ENCODE results near the gene CCDC88B. TPM values are rescaled to one million over a fixed set of nuclear protein-coding genes. Genes with fewer than 3 reads are reported as not detected.

Gene CCDC88B
- total and polyA plus RNA-seq, 2 donors (not counting 1 experiment from before 2014, with no cell fraction given) = 0.56 to 3.1 TPM

DNA sequence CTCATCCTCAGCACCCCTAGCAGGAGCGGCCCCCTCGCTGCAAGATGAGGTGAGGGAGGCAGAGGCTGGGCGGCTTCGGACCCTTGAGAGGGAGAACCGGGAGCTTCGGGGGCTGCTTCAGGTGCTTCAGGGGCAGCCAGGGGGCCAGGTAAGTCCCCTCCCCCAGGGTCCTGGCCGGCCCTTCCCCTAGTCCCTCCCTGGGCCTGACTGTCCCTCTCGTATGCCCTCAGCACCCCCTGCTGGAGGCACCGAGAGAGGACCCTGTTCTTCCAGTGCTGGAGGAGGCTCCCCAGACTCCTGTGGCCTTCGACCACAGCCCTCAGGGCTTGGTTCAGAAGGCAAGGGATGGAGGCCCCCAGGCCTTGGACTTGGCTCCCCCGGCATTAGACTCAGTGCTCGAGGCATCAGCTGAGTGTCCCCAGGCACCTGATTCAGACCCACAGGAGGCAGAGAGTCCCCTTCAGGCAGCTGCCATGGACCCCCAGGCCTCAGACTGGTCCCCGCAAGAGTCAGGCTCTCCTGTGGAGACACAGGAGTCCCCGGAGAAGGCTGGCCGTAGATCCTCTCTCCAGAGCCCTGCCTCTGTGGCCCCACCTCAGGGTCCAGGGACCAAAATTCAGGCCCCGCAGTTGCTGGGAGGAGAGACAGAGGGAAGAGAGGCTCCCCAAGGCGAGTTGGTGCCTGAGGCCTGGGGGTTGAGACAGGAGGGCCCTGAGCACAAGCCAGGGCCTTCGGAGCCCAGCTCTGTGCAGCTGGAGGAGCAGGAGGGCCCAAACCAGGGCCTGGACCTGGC lies 4.0 kb downstream of the CCDC88B start:
- TF ChIP-seq, protein P1, sequence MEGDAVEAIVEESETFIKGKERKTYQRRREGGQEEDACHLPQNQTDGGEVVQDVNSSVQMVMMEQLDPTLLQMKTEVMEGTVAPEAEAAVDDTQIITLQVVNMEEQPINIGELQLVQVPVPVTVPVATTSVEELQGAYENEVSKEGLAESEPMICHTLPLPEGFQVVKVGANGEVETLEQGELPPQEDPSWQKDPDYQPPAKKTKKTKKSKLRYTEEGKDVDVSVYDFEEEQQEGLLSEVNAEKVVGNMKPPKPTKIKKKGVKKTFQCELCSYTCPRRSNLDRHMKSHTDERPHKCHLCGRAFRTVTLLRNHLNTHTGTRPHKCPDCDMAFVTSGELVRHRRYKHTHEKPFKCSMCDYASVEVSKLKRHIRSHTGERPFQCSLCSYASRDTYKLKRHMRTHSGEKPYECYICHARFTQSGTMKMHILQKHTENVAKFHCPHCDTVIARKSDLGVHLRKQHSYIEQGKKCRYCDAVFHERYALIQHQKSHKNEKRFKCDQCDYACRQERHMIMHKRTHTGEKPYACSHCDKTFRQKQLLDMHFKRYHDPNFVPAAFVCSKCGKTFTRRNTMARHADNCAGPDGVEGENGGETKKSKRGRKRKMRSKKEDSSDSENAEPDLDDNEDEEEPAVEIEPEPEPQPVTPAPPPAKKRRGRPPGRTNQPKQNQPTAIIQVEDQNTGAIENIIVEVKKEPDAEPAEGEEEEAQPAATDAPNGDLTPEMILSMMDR (conservative IDR thresholded peaks at IDR 0.05 in 1 of 2, IDR thresholded peaks at IDR 0.05 in 1 of 2; ENCODE audit: low read depth in 1 of 2, low read length in 2 of 2) = no peak
- TF ChIP-seq EZH2 (IDR thresholded peaks at IDR 0.05; ENCODE audit: low read length, missing control alignments) = no peak

DNA sequence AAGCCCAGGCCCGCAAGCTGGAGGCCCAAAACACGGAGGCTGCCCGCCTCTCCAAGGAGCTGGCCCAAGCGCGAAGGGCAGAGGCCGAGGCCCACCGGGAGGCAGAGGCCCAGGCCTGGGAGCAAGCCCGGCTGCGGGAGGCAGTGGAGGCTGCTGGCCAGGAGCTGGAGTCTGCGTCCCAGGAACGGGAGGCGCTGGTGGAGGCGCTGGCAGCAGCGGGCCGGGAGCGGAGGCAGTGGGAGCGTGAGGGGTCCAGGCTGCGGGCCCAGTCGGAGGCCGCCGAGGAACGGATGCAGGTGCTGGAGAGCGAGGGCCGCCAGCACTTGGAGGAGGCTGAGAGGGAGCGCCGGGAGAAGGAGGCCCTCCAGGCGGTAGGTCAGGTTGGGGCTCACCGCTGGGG lies 4.8 kb downstream of the CCDC88B start:
- TF ChIP-seq, protein P1 (conservative IDR thresholded peaks at IDR 0.05 in 1 of 2, IDR thresholded peaks at IDR 0.05 in 1 of 2; ENCODE audit: low read depth in 1 of 2, low read length in 2 of 2) = no peak
- no peak for TF ChIP-seq EZH2 (IDR thresholded peaks at IDR 0.05; ENCODE audit: low read length, missing control alignments)
- Histone ChIP-seq H3K36me3 (ENCODE audit: control insufficient read depth, insufficient read depth, low read length) (no peaks in the 10 kb centered on the region), H3K4me2 (ENCODE audit: extremely low read depth, insufficient read depth, low read length) (no peak overlapping the region), H2AFZ (ENCODE audit: low read length) (no peak overlapping the region), H3K4me3 (replicated peaks in 1 of 4; ENCODE audit: control extremely low read depth in 1 of 4, insufficient read depth in 1 of 4, low read depth in 3 of 4, low read length in 4 of 4) (no peak overlapping the region), H3K4me1 (ENCODE audit: control insufficient read depth, extremely low read depth, insufficient read depth, low read length) (peaks cover 5% of the 10 kb centered on the region), H3K27ac (ENCODE audit: insufficient read depth, low read length) (no peak overlapping the region), H3K79me2 (ENCODE audit: control insufficient read depth, insufficient read depth, low read length) (no peaks in the 10 kb centered on the region), H3K9ac (ENCODE audit: insufficient read depth, low read length) (no peak overlapping the region), H4K20me1 (ENCODE audit: control insufficient read depth, extremely low read depth, insufficient read depth, low read length) (no peaks in the 10 kb centered on the region), H3K27me3 (ENCODE audit: control insufficient read depth, insufficient read depth, low read length) (no peaks in the 10 kb centered on the region), H3K9me3 (ENCODE audit: control insufficient read depth, insufficient read depth, low read depth, low read length) (no peaks in the 10 kb centered on the region)
- no peak for DNase-seq (ENCODE audit: low read depth in 2 of 2)

More for the DNA sequence above, 4.0 kb downstream of the CCDC88B start:
- Histone ChIP-seq H3K9ac (ENCODE audit: insufficient read depth, low read length) (no peak overlapping the region), H4K20me1 (ENCODE audit: control insufficient read depth, extremely low read depth, insufficient read depth, low read length) (no peaks in the 10 kb centered on the region), H3K4me1 (ENCODE audit: control insufficient read depth, extremely low read depth, insufficient read depth, low read length) (peaks cover 5% of the 10 kb centered on the region), H3K4me3 (replicated peaks in 1 of 4; ENCODE audit: control extremely low read depth in 1 of 4, insufficient read depth in 1 of 4, low read depth in 3 of 4, low read length in 4 of 4) (no peak overlapping the region), H3K36me3 (ENCODE audit: control insufficient read depth, insufficient read depth, low read length) (no peaks in the 10 kb centered on the region), H3K27me3 (ENCODE audit: control insufficient read depth, insufficient read depth, low read length) (no peaks in the 10 kb centered on the region), H2AFZ (ENCODE audit: low read length) (no peak overlapping the region), H3K79me2 (ENCODE audit: control insufficient read depth, insufficient read depth, low read length) (no peaks in the 10 kb centered on the region), H3K9me3 (ENCODE audit: control insufficient read depth, insufficient read depth, low read depth, low read length) (no peaks in the 10 kb centered on the region), H3K27ac (ENCODE audit: insufficient read depth, low read length) (no peak overlapping the region), H3K4me2 (ENCODE audit: extremely low read depth, insufficient read depth, low read length) (no peak overlapping the region)
- DNase-seq (ENCODE audit: low read depth in 2 of 2) = no peak

DNA sequence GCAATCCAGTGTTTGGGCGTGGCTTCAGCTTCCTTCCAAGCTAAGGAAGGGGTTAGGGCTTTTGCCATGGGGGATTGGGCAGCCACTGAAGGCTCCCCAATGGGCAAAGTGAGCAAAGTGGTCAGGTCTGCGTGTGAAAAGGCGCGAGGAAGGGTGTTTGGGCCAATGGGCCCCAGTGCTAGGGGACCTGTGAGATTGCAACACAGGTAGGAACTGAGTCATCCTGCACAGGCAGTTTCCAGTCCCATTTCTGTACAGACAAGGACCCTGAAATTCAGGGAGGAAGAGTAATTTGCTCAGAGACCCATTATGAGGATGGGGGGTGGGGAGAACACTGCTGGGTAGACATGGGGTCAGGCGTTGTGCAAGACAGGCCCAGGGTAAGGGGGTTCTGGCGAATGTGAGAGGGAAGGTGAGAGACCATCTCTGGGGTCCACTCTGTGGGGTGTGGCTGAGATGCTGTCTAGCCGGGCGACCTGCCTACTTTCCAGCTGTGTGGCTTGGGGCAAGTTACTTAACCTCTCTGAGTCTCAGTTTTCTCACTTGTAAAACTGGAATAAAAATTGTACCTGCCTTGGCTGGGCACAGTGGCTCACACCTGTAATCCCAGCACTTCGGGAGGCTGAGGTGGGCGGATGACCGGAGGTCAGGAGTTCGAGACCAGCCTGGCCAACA lies 7.3 kb downstream of the CCDC88B start:
- H3K36me3 ChIP-seq (ENCODE audit: control insufficient read depth, insufficient read depth, low read length) = no peaks in the 10 kb centered on the region
- H3K4me3 ChIP-seq (replicated peaks in 1 of 4; ENCODE audit: control extremely low read depth in 1 of 4, insufficient read depth in 1 of 4, low read depth in 3 of 4, low read length in 4 of 4) = no peak overlapping the region
- H4K20me1 ChIP-seq (ENCODE audit: control insufficient read depth, extremely low read depth, insufficient read depth, low read length) = no peaks in the 10 kb centered on the region
- H3K27me3 ChIP-seq (ENCODE audit: control insufficient read depth, insufficient read depth, low read length) = no peaks in the 10 kb centered on the region
- DNase-seq (ENCODE audit: low read depth in 2 of 2) = no peak
- H3K27ac ChIP-seq (ENCODE audit: insufficient read depth, low read length) = no peak overlapping the region
- H2AFZ ChIP-seq (ENCODE audit: low read length) = no peak overlapping the region
- TF ChIP-seq, protein P1 (conservative IDR thresholded peaks at IDR 0.05 in 1 of 2, IDR thresholded peaks at IDR 0.05 in 1 of 2; ENCODE audit: low read depth in 1 of 2, low read length in 2 of 2) = no peak
- TF ChIP-seq EZH2 (IDR thresholded peaks at IDR 0.05; ENCODE audit: low read length, missing control alignments) = no peak
- H3K4me1 ChIP-seq (ENCODE audit: control insufficient read depth, extremely low read depth, insufficient read depth, low read length) = no peaks in the 10 kb centered on the region
- H3K9me3 ChIP-seq (ENCODE audit: control insufficient read depth, insufficient read depth, low read depth, low read length) = no peaks in the 10 kb centered on the region
- no peak overlapping the region for H3K9ac ChIP-seq (ENCODE audit: insufficient read depth, low read length)
- no peak overlapping the region for H3K4me2 ChIP-seq (ENCODE audit: extremely low read depth, insufficient read depth, low read length)
- H3K79me2 ChIP-seq (ENCODE audit: control insufficient read depth, insufficient read depth, low read length) = no peaks in the 10 kb centered on the region

Measured in fibroblast of lung (primary cell).